HG03060 (cell line): ENCODE results near the gene AFG1L.
"Not testable (repeated sequence)": the region's sequence is repeated elsewhere in the genome, so short reads cannot be mapped to it uniquely, and the experiment has no call there.

Experiments
- ATAC-seq: cut with Tn5 transposase; IDR thresholded peaks from one replicate; pipeline ENCODE4 v1.9.1; 2021; ENCODE audit warnings: low read depth, moderate number of reproducible peaks; ENCODE audit not compliant: unreplicated experiment

The AFG1L gene

DNA sequence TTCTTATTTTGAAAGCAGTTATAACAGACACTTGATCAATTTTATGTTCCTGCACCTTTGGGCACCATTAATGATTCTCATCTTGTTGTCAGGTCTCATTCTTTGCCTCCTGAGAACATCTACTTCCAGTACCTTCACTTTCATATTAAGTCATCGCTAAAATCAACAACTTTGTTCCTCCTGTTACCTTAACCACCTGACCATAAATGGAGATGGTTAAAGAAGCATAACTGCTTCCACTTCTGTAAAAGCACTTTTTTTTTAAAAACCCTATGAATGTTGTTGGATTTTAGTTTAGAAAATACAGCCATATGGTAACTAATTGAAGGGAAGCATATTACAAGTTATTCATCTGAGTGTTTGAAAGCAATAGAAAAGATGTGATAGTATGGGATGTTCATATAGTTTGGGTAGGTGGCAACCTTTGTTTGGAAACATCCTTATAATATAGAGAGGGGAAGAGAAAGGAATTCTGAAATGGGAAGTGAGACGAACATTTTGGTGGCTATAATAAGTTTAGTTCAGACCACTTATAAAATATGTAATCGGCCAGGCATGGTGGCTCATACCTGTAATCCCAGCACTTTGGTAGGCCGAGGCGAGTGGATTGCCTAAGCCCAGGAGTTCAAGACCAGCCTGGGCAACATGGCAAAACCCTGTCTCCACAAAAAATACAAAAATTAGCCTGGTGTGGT lies 53.9 kb downstream of the AFG1L start:
- ATAC-seq, result peak; percentile 88

DNA sequence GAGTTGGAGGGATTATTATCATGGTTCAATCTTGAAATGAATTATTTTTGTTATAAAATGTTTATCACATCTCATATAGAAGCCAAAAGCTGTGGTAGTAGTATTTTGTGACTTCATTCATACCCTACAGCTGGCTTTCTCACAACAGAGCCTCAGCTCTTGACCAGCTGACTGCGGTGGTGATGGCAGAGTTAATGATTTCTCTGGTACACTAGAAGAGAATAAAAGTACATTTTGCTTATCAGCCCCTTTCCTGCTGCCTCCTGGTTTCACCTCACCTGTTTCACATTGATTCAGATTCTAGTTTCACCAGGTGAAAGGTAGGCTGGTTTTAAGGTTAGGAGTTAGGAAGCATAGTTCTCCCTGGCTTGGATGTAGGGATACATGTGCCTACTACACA lies 55.7 kb downstream of the AFG1L start:
- no peak for ATAC-seq

DNA sequence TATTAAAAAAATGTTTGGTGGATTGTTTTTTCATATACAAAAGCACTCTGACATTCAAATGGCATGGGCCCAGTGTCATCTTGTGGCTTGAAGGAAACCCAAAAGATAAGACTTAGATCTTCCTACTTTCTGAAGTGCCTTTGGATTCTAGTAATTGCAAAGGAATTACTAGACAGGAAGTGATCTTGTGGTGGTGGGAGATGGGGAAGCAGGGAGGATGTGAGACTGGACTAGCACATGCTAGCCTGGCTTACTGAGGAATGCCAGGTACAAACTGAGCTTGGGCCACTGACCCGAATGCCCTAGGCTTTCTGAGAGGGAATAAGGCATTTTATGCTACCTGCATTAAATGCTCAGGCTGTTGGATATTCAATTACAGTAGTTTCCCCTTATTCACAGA lies 59.0 kb downstream of the AFG1L start:
- no peak for ATAC-seq

DNA sequence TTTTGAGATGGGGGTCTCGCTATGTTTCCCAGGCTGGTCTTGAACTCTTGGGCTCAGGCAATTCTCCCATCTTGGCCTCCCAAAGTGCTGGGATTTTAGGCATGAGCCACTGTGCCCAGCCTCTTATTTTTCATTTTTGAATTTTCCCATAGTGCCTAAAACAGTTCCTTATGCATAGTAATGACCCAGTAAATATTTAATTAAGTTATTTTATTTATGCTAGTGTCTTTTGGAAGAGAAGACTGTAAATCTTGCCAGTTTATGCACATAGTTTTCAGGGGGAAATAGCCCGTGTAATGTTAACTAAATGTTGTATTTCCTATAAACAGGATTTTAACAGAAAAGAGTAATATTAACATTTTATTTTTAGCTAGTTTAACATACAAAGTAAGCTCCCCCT lies 60.3 kb downstream of the AFG1L start:
- ATAC-seq, result no peak

DNA sequence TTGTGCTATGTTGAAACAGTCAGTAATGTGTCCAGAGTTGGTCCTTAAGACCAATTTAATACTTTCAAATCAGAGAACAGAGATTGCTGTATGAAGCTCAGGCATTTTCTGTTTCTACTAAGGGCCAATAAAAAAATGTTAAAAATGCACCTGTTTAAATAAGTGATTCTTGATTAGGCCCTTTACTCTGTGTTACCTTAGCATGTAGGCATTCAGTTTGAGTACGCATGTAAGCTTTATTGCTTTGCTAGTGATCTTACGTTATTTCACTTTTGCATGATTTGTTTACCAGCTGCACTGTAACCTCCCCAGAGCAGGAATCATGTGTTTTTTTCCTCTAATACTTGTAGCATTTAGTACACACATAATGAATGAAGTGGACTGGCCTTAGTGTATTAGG lies 61.0 kb downstream of the AFG1L start:
- no peak for ATAC-seq

DNA sequence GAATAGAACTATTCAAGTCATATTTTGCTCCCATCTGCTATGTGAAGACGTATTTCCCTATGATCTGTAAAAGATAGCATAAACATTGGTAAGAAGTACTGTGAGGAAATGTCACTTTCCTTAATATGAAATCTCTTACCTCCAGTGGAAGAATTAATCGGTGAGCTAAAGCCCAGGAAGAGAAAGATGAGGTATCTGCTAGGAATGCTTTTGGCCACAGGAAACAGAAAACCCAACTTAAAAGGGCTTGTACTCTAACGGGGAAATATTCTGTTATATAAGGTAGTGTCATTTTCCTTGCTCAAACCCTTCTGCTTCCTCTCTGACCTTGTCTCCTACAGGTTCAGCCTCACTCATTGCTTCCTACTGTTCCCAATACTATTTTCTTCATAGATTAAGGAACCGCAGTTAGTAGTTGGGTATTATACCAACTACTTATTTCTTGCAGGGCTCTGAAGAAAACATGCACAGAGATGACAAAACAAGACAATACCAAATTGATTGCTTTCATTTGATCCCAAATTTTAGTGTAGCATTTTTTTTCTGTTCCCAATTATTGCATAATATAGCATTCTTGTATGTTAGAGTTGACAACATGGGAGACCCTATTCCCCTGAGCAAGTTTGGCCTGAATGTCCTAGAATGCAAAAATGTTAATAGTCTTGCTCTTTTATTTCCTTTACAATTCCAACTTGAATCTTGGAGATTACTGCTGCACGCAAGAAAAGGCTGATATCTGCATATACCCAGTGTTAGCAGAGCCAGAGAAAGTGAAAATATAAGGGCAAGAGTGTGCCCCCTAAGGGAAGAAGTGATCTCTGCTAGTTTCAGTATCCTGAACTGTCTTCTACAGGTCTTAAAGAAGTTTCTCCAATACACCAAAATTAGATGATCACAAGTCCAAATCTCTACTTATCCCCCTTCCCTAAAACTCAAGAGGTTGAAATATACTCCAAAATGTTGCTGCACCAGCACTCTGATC lies 65.3 kb downstream of the AFG1L start:
- ATAC-seq, result no peak

DNA sequence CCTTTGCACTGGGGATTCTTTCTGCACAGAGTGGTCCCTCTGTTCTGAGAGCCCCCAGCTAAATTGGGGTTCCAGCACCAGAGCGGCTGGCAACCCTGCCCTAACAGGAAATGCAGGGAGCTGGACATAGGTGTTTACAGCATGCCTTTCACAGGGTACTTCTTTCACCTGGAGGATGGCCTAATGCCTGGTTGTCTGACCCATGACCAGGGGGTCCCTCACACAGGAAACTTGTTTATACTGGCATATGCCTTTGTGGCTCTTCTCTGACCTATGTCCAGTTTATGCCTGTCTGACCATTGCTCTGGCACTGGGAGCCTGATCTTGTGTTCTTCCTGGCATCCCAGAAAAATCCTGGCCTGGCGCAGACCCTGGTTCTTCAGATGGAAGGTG lies 66.1 kb downstream of the AFG1L start:
- no peak for ATAC-seq

DNA sequence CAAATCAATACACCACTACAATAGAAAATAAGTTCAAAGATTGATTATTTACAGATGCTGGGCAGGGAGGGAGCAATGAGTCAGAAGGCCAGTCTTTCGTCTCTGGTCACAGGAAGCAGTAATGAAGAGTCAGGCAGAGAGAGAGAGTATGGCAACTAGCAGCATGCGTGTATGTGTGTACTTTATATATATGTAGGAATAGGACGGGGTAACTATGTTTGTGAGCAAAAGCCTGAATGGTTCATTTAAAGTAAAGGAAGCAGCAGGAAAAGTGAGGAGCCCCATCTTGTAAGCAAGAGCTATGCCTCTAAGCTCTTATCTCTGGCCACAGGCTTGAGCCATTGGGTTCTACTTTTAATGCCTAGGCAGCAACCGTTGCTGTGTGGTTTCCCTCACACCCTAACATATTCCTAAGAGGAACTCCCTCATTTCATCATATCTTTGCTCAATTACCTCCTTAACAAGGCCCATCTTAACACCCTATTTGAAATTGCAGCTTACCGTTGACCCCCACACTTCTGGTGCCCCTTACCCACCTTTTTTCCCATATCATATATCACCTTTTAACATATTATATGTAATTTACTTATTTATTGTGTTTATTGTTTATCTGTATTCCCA lies 66.6 kb downstream of the AFG1L start:
- no peak for ATAC-seq

DNA sequence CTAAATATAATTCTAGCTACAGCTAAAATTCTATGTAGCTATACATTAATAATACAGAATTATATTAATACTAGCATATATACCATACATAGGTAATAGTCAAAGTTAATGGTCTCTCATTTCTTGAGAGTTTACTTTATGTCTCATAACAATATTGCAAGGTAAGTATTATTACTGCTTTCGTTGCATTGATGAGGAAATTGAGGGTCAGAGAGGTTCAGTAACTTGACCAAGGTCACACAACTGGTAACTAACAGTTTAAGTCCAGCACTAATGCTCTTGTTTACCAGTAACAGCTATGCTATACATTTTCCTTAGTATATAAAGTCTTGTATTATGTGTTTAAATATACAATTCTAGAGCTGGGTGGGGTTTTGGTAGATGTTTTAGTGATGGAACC lies 67.6 kb downstream of the AFG1L start:
- no peak for ATAC-seq

DNA sequence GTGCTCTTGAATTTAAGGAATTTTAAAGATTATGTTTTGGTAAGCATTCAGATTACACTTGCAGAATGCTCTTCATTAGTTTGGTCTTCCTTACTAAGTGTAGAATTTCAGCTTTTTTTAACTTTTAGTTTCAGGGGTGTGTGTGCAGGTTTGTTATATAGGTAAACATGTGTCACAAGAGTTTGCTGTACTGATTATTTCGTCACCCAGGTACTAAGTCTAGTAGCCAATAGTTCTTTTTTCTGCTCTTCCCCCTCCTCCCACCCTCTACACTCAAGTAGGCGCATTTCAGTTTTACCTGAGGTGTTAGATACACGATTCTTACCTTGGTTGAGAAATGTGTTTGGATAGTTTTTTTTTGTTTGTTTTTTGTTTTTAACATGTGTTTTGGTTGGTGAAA lies 68.3 kb downstream of the AFG1L start:
- ATAC-seq, result no peak

DNA sequence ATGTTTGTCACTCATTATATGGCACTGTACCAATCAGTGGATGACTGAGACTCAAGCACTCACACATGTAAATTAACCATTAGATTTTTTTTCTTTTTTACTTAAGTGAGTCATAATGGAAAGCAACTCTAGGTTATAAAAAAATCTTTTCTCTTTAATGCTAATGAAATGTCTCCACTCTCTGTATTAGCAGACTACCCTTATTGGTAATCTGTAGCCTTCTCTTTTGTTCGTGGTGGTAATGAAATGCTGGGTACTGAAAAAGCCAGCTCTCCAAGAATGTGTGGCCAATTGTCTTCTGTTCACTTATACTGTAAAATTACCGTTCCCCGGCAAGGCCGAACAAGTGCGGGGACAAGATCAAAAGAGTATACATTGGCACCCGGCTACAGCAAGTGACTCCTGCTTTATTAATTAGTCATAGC lies 69.0 kb downstream of the AFG1L start:
- ATAC-seq, result no peak

DNA sequence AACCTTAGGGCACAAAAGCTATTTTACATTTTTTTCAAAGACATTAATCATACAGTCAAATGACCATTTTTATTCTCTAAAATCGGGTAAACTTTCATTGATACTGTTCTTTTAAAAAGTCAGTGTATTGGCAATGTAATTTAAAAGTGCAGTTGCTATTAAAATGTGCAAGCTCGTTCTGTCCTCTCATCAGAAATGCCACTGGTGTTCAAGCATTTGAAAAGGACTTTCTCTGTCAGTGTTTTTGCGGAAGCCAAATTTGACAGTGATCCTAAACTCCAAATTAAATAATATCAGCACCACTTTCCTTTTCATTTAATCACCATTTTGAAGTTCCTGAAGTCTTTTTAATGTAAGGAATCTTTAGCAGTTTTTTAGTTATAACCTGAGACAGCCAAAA lies 69.6 kb downstream of the AFG1L start:
- ATAC-seq, result no peak

DNA sequence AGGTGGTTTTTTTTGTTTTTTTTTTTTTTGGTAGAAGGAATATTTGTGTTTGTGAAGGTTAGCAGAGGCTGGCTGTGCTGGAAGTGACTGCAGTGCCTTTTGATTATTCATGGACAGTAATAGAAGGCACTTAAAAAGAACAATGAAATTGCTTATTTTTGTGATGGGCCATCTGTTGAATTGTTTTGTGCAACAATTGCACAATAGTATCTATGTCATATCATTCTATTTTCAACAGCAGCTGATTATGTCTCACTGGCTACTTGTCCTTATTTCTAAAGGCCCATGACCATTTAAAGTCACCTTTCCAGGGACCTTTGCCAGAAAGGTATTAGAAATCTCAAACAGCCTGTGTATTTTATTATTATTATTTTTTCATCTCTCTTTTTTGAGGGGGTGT lies 70.6 kb downstream of the AFG1L start:
- ATAC-seq, result no peak

DNA sequence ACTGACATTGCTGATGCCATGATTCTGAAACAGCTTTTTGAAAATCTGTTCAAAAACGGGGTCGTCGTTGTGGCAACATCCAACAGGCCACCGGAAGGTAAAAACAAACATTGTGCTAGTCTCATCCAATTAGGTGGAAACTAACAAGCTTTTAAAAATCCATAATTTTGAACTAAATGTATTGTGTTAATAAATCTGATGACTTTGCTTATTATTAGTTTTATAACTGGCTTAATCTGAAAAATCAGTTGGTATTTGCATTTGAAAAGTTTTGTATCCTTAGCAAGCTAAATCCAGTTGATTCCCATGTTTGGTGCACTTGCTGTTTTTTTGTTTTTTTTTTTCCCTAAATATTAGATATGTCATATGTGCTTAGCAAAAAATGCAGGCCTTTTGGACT lies 71.4 kb downstream of the AFG1L start:
- no peak for ATAC-seq

DNA sequence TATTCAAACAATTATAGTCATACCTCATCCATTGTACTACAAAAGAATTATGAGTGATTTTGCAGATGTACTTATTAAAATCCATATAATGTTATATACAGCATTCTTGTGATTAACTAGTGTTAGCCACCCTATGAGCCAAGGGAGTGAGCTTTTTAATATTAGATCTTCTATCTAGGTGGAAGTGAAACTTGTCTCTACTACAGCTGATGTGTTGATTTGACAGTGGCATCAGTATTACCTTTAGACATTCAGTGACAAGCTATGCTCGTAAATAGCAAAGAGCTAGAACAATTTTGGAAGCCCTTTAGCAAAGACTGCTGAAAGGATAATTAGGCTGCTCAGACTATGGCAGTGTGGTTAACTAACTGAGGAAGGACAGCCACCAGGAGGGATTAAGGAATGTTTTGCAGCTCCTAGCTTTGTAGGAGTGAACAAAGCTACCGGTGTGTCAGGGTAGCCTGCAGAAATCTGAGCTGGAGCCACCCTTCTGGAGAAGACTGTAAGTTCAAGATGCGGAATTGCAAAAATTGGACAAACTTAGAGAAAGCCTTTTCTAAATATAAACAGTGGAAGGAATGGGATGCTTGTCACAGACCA lies 73.7 kb downstream of the AFG1L start:
- ATAC-seq, result no peak

DNA sequence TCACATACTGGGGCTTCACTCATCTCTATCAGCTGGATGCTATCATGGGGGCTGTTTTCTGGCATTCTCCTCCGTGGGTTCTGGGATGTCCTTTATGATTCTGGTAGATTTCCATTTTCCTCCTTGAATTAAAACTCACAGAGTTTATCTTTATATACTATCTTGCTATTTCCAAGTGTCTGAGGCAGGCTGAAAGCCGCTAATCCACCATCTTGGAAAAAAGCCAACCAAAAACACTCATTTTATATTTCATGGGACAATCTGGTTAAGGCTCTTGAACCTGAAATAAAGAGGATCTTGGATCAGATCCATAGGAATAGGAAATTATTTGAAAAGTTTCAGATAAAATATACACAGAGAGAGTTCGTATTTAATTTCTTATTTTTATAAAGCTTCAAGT lies 86.0 kb downstream of the AFG1L start:
- no peak for ATAC-seq

DNA sequence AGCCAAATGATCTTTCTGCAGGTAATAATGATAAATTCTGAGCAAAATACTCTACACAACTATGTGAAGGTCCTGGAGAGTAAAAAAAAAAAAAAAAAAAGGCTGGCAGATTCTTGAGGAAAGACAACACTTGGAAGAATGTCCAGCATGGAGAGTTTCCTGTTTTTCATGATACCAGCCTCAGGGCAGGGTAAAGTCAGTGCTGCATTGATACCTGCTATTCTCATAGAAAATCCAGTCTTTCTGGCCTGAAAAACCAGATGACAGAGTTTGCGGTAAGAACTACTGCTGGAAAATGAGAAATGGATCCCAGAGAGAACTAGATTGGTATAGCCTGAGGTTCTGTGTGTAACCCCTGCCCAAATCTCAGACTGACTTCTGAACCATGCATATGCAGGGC lies 89.1 kb downstream of the AFG1L start:
- ATAC-seq, result no peak

DNA sequence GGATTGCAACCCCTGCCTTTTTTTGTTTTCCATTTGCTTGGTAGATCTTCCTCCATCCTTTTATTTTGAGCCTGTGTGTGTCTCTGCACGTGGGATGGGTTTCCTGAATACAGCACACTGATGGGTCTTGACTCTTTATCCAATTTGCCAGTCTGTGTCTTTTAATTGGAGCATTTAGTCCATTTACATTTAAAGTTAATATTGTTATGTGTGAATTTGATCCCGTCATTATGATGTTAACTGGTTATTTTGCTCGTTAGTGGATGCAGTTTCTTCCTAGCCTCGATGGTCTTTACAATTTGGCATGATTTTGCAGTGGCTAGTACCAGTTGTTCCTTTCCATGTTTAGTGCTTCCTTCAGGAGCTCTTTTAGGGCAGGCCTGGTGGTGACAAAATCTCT lies 94.3 kb downstream of the AFG1L start:
- ATAC-seq, result not testable (repeated sequence)

DNA sequence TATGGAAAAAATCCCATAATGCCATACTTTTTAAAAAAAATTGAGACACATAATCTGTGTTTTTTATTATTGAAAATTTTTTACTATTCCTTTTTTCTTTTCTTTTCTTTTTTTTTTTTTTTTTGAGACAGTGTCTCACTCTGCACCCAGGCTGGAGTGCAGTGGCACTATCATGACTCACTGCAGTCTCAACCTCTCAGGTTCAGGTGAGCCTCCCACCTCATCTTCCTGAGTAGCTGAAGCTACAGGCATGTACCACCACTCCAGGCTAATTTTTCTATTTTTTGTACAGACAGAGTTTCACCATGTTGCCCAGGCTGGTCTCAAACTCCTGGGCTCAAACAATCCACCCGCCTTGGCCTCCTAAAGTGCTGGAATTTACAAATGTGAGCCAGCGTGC lies 100.4 kb downstream of the AFG1L start:
- no peak for ATAC-seq

DNA sequence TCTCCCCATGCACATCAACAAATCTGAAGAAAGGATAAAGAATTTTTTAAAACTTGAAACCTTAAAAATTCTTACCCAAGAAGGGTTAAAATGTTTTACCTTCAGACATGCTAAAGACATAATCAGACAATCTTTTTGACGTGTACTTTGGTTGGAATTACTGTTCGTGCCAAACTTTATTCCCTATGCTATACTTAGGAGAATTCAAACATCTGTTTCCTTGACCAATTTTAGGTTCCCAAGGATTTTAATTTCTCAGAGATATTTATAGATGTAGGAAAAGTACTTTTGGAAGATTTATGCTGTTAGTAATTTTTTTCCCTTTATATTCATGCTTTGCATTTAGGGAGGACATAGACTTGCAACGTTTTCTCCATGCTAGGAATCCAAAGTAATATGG lies 108.4 kb downstream of the AFG1L start:
- no peak for ATAC-seq

DNA sequence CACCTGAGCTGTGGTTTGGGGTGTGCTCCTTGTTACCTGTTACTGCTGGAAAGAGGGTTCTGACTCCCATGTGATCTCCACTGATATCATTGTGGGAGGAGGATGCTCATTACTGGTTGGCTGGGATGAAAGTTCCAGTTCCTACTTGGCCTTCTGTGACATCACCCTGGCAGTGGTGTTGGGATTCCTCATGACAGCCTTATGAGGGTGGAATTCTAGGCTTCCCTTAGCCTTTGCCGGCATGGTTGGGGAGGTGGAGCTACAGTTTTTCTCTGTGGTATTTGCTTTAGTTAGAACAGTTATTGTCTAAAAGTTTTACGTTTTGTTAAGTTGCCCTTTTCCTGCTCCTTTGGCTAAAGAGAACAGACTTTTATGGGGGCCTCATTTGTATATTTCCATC lies 112.1 kb downstream of the AFG1L start:
- no peak for ATAC-seq
